HepG2 (cell line): Measurements from ENCODE around the gene CASS4. TPM values are rescaled to one million over a fixed set of nuclear protein-coding genes. Genes with fewer than 3 reads are reported as not detected.

Source experiments
- ATF6 ChIP-seq: sonication (generic); formaldehyde crosslinking; conservative IDR thresholded peaks from 2 replicates; pipeline ENCODE4 v1.4.0; 2020; ENCODE audit warnings: missing genetic modification reagents
- CHD2 ChIP-seq: IDR thresholded peaks from 2 replicates; pipeline ENCODE4 v1.6.1; 2011; ENCODE audit warnings: low read depth, low read length, improper control_type of control experiment
- FOSL2 ChIP-seq: sonication (generic); formaldehyde crosslinking; IDR thresholded peaks from 2 replicates; pipeline ENCODE4 v1.4.0; 2020; ENCODE audit warnings: missing genetic modification reagents
- GPBP1L1 ChIP-seq: sonication (generic); formaldehyde crosslinking; IDR thresholded peaks from 2 replicates; pipeline ENCODE4 v1.5.0; 2020; ENCODE audit warnings: mild to moderate bottlenecking, missing genetic modification reagents
- HMG20A ChIP-seq: IDR thresholded peaks from 2 replicates; pipeline ENCODE4 v1.6.1; 2016; ENCODE audit warnings: borderline replicate concordance
- MED1 ChIP-seq: sonication (generic); formaldehyde crosslinking; IDR thresholded peaks from 2 replicates; pipeline ENCODE4 v1.4.0; 2020; ENCODE audit warnings: missing genetic modification reagents
- NCOA1 ChIP-seq: sonication (generic); formaldehyde crosslinking; IDR thresholded peaks from 2 replicates; pipeline ENCODE4 v1.9.0; 2021; ENCODE audit warnings: missing genetic modification reagents
- REXO4 ChIP-seq: sonication (generic); formaldehyde crosslinking; IDR thresholded peaks from 2 replicates; pipeline ENCODE4 v1.8.0; 2022; ENCODE audit warnings: missing genetic modification reagents, mild to moderate bottlenecking, borderline replicate concordance
- RXRA ChIP-seq: sonication (generic); formaldehyde crosslinking; IDR thresholded peaks from 2 replicates; pipeline ENCODE4 v1.5.1; 2020; ENCODE audit warnings: missing genetic modification reagents
- SMARCC2 ChIP-seq: fragments of 450-650 bp; IDR thresholded peaks from 2 replicates; pipeline ENCODE4 v1.6.1; 2017; ENCODE audit warnings: antibody characterized with exemption, mild to moderate bottlenecking
- ZBED4 ChIP-seq: sonication (generic); formaldehyde crosslinking; IDR thresholded peaks from 2 replicates; pipeline ENCODE4 v1.4.0; 2020; ENCODE audit warnings: missing genetic modification reagents, borderline replicate concordance
- ZNF333 ChIP-seq: sonication (generic); formaldehyde crosslinking; IDR thresholded peaks from 2 replicates; pipeline ENCODE4 v1.4.0; 2020; ENCODE audit warnings: mild to moderate bottlenecking, missing genetic modification reagents, borderline replicate concordance
- ZNF362 ChIP-seq: sonication (generic); formaldehyde crosslinking; IDR thresholded peaks from 2 replicates; pipeline ENCODE4 v1.4.0; 2020; ENCODE audit warnings: missing genetic modification reagents, mild to moderate bottlenecking, borderline replicate concordance
- ZNF569 ChIP-seq: sonication (generic); formaldehyde crosslinking; IDR thresholded peaks from 2 replicates; pipeline ENCODE4 v1.5.0; 2020; ENCODE audit warnings: mild to moderate bottlenecking, missing genetic modification reagents, moderate library complexity, borderline replicate concordance
- polyA plus RNA-seq, 8 experiments: library from polyadenylated mRNA; depleted of rRNA in 3 of 8; stranded (reverse) in 7 of 8; unstranded in 1 of 8; fragments of >200 nt; fragmentation: Illumina TruSeq in 4 of 8; extraction: Trizol in 4 of 8; gene quantifications; 2 replicates each; pipeline versions ENCODE4 v1.2.1 to v1.2.3, GENCODE V29; 2011 to 2016; ENCODE audit warnings: low read depth in 4 of 8, missing spikeins in 1 of 8, mixed read lengths in 1 of 8; ENCODE audit not compliant: insufficient read depth in 1 of 8
- total RNA-seq, 5 experiments: library from RNA; depleted of rRNA; stranded (reverse); fragments of >200 nt; fragmentation: Illumina TruSeq; extraction: Trizol; gene quantifications; 2 replicates each; pipeline ENCODE4 v1.2.3, GENCODE V29; 2016; ENCODE audit warnings: low read depth in 1 of 5
- TF ChIP-seq, protein P1 (sequence below): sonication (generic); formaldehyde crosslinking; IDR thresholded peaks from 2 replicates; pipeline ENCODE4 v1.4.0; 2020; ENCODE audit warnings: missing genetic modification reagents
- TF ChIP-seq, protein P2 (sequence below): sonication (generic); formaldehyde crosslinking; IDR thresholded peaks from 2 replicates; pipeline ENCODE4 v1.4.0; 2020; ENCODE audit warnings: missing genetic modification reagents, borderline replicate concordance

Gene CASS4
- total and polyA plus RNA-seq, 2 of the 13 experiments (the other 11 are each of a cell fraction or from before 2014, with no cell fraction given) = 0.17 to 0.49 TPM

GRCh38 chr20:56411759-56412472 is at the start of gene CASS4 (continued):
- no peak for TF ChIP-seq ATF6 (CRISPR knock-in tag)
- no peak for TF ChIP-seq HMG20A (CRISPR knock-in tag)
- TF ChIP-seq NCOA1 (CRISPR knock-in tag) = no peak; the same call in 1 of the 2 replicates
- no peak for TF ChIP-seq ZBED4 (CRISPR knock-in tag)
- TF ChIP-seq FOSL2 (CRISPR knock-in tag) = peak; percentile 8; the same call in 1 of the 2 replicates
- TF ChIP-seq, protein P1, sequence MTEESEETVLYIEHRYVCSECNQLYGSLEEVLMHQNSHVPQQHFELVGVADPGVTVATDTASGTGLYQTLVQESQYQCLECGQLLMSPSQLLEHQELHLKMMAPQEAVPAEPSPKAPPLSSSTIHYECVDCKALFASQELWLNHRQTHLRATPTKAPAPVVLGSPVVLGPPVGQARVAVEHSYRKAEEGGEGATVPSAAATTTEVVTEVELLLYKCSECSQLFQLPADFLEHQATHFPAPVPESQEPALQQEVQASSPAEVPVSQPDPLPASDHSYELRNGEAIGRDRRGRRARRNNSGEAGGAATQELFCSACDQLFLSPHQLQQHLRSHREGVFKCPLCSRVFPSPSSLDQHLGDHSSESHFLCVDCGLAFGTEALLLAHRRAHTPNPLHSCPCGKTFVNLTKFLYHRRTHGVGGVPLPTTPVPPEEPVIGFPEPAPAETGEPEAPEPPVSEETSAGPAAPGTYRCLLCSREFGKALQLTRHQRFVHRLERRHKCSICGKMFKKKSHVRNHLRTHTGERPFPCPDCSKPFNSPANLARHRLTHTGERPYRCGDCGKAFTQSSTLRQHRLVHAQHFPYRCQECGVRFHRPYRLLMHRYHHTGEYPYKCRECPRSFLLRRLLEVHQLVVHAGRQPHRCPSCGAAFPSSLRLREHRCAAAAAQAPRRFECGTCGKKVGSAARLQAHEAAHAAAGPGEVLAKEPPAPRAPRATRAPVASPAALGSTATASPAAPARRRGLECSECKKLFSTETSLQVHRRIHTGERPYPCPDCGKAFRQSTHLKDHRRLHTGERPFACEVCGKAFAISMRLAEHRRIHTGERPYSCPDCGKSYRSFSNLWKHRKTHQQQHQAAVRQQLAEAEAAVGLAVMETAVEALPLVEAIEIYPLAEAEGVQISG (CRISPR knock-in tag) = no peak; the same call in 1 of the 2 replicates
- TF ChIP-seq GPBP1L1 (CRISPR knock-in tag) = no peak
- TF ChIP-seq SMARCC2 = no peak
- no peak for TF ChIP-seq ZNF569 (CRISPR knock-in tag)
- no peak for TF ChIP-seq RXRA (CRISPR knock-in tag)
- TF ChIP-seq MED1 (CRISPR knock-in tag) = 0 out of 2 replicates have a peak, but pooled peaks have one; percentile 23
- no peak for TF ChIP-seq ZNF333
- no peak for TF ChIP-seq REXO4 (CRISPR knock-in tag)
- TF ChIP-seq ZNF362 (CRISPR knock-in tag) = peak; percentile 42; the same call in 1 of the 2 replicates
- no peak for TF ChIP-seq CHD2
- TF ChIP-seq, protein P2, sequence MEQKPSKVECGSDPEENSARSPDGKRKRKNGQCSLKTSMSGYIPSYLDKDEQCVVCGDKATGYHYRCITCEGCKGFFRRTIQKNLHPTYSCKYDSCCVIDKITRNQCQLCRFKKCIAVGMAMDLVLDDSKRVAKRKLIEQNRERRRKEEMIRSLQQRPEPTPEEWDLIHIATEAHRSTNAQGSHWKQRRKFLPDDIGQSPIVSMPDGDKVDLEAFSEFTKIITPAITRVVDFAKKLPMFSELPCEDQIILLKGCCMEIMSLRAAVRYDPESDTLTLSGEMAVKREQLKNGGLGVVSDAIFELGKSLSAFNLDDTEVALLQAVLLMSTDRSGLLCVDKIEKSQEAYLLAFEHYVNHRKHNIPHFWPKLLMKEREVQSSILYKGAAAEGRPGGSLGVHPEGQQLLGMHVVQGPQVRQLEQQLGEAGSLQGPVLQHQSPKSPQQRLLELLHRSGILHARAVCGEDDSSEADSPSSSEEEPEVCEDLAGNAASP (CRISPR knock-in tag) = no peak
